Measurements from ENCODE around the gene GATA1. TPM values are rescaled to one million over a fixed set of nuclear protein-coding genes. Genes with fewer than 3 reads are reported as not detected.

Gene GATA1
- total and polyA plus RNA-seq, 2 experiments from 2014 or later = not detected

GRCh38 chrX:48813644-48814043 is 27.3 kb downstream of the GATA1 start:
- Histone ChIP-seq H3K4me1 (ENCODE audit: insufficient read depth) (no peaks in the 10 kb centered on the region), H3K9me2 (replicated peaks; ENCODE audit: insufficient read depth) (no peaks in the 10 kb centered on the region), H3K36me3 (replicated peaks; ENCODE audit: insufficient read depth, low read depth) (no peaks in the 10 kb centered on the region), H3K9me3 (ENCODE audit: low read depth) (no peaks in the 10 kb centered on the region), H2AFZ (no peak overlapping the region), H3K4me2 (no peak overlapping the region), H3K27me3 (no peaks in the 10 kb centered on the region), H3K79me2 (no peaks in the 10 kb centered on the region), H4K20me1 (ENCODE audit: insufficient read depth, poor library complexity, severe bottlenecking) (no peaks in the 10 kb centered on the region), H3K4me3 (no peak overlapping the region), H3K27ac (no peak overlapping the region)
- TF ChIP-seq EZH2phosphoT487 (IDR thresholded peaks at IDR 0.05; ENCODE audit: low read depth, severe bottlenecking, unreplicated experiment) (no peak), CTCF (IDR thresholded peaks at IDR 0.05; ENCODE audit: poor library complexity) (no peak), EZH2 (IDR thresholded peaks at IDR 0.05; ENCODE audit: borderline replicate concordance) (no peak)
- WGBS (ENCODE audit: low lambda C conversion rate, missing lambda C conversion rate) = 91% methylated on average over 8 of the region's 8 CpGs
- no peak for DNase-seq (ENCODE audit: low spot score)

GRCh38 chrX:48814722-48815121 is 28.3 kb downstream of the GATA1 start:
- no peak overlapping the region for H3K4me2 ChIP-seq
- no peak overlapping the region for H2AFZ ChIP-seq
- H4K20me1 ChIP-seq (ENCODE audit: insufficient read depth, poor library complexity, severe bottlenecking) = no peaks in the 10 kb centered on the region
- H3K27ac ChIP-seq = no peak overlapping the region
- no peaks in the 10 kb centered on the region for H3K79me2 ChIP-seq
- H3K36me3 ChIP-seq (replicated peaks; ENCODE audit: insufficient read depth, low read depth) = no peaks in the 10 kb centered on the region
- H3K4me1 ChIP-seq (ENCODE audit: insufficient read depth) = no peaks in the 10 kb centered on the region
- DNase-seq (ENCODE audit: low spot score) = no peak
- WGBS (ENCODE audit: low lambda C conversion rate, missing lambda C conversion rate) = 87% methylated on average over 8 of the region's 8 CpGs
- no peaks in the 10 kb centered on the region for H3K9me3 ChIP-seq (ENCODE audit: low read depth)
- TF ChIP-seq CTCF (IDR thresholded peaks at IDR 0.05; ENCODE audit: poor library complexity) (no peak), EZH2phosphoT487 (IDR thresholded peaks at IDR 0.05; ENCODE audit: low read depth, severe bottlenecking, unreplicated experiment) (no peak), EZH2 (IDR thresholded peaks at IDR 0.05; ENCODE audit: borderline replicate concordance) (no peak)
- no peaks in the 10 kb centered on the region for H3K9me2 ChIP-seq (replicated peaks; ENCODE audit: insufficient read depth)
- H3K4me3 ChIP-seq = no peak overlapping the region
- no peaks in the 10 kb centered on the region for H3K27me3 ChIP-seq

- DNase-seq (ENCODE audit: low spot score) = no peak
- no peak for TF ChIP-seq EZH2phosphoT487 (IDR thresholded peaks at IDR 0.05; ENCODE audit: low read depth, severe bottlenecking, unreplicated experiment)
- no peak for TF ChIP-seq CTCF (IDR thresholded peaks at IDR 0.05; ENCODE audit: poor library complexity)
- no peak for TF ChIP-seq EZH2 (IDR thresholded peaks at IDR 0.05; ENCODE audit: borderline replicate concordance)
- H3K27me3 ChIP-seq = no peaks in the 10 kb centered on the region
- H4K20me1 ChIP-seq (ENCODE audit: insufficient read depth, poor library complexity, severe bottlenecking) = no peaks in the 10 kb centered on the region
- no peak overlapping the region for H3K27ac ChIP-seq
- WGBS (ENCODE audit: low lambda C conversion rate, missing lambda C conversion rate) = 86% methylated on average over 8 of the region's 8 CpGs
- H3K4me3 ChIP-seq = no peak overlapping the region
- H3K9me3 ChIP-seq (ENCODE audit: low read depth) = no peaks in the 10 kb centered on the region
- no peaks in the 10 kb centered on the region for H3K4me1 ChIP-seq (ENCODE audit: insufficient read depth)
- no peaks in the 10 kb centered on the region for H3K36me3 ChIP-seq (replicated peaks; ENCODE audit: insufficient read depth, low read depth)
- no peaks in the 10 kb centered on the region for H3K9me2 ChIP-seq (replicated peaks; ENCODE audit: insufficient read depth)
- H3K4me2 ChIP-seq = no peak overlapping the region
- H2AFZ ChIP-seq = no peak overlapping the region
- H3K79me2 ChIP-seq = no peaks in the 10 kb centered on the region
Measured at GRCh38 chrX:48815266-48815665, 28.9 kb downstream of the GATA1 start.

Data from hepatocyte (in vitro differentiated cells).